KOPT-K1 (cell line): ENCODE data around the gene CHDH.

Source experiments
- H3K27ac ChIP-seq: fragments of 200-600 bp; sonication (generic); 2 replicates; pipeline ENCODE4 v1.5.1; 2016; ENCODE audit warnings: antibody characterized with exemption, mild to moderate bottlenecking, low read depth, low read length; ENCODE audit not compliant: poor library complexity, severe bottlenecking
- H3K36me3 ChIP-seq: fragments of 200-600 bp; sonication (generic); 2 replicates; pipeline ENCODE4 v1.5.1; 2017; ENCODE audit warnings: antibody characterized with exemption, mild to moderate bottlenecking, low read length, moderate library complexity; ENCODE audit not compliant: insufficient read depth
- H3K9me3 ChIP-seq: fragments of 200-600 bp; sonication (generic); 2 replicates; pipeline ENCODE4 v1.5.1; 2017; ENCODE audit warnings: antibody characterized with exemption, low read length, mild to moderate bottlenecking; ENCODE audit not compliant: insufficient read depth, poor library complexity, severe bottlenecking

Gene CHDH

GRCh38 chr3:53822331-53822741, 23.9 kb downstream of the CHDH start:
- no peaks in the 10 kb centered on the region for H3K36me3 ChIP-seq
- no peaks in the 10 kb centered on the region for H3K9me3 ChIP-seq
- no peak overlapping the region for H3K27ac ChIP-seq

- Histone ChIP-seq H3K36me3 (no peaks in the 10 kb centered on the region), H3K27ac (peak overlapping the region; percentile 6), H3K9me3 (no peaks in the 10 kb centered on the region)
These were observed 24.5 kb downstream of the CHDH start for GRCh38 chr3:53821631-53822121.

- no peak overlapping the region for H3K27ac ChIP-seq
- H3K36me3 ChIP-seq, result no peaks in the 10 kb centered on the region
- H3K9me3 ChIP-seq, result no peaks in the 10 kb centered on the region
These were observed 25.3 kb downstream of the CHDH start for GRCh38 chr3:53820756-53821580.

GRCh38 chr3:53820084-53820483, 26.1 kb downstream of the CHDH start:
- Histone ChIP-seq H3K36me3 (no peaks in the 10 kb centered on the region), H3K27ac (no peak overlapping the region), H3K9me3 (no peaks in the 10 kb centered on the region)

GRCh38 chr3:53819163-53819868, 26.9 kb downstream of the CHDH start:
- H3K27ac ChIP-seq, result peak overlapping the region; percentile 52
- H3K9me3 ChIP-seq, result no peaks in the 10 kb centered on the region
- H3K36me3 ChIP-seq, result no peaks in the 10 kb centered on the region

GRCh38 chr3:53818221-53819162, 27.7 kb downstream of the CHDH start:
- no peaks in the 10 kb centered on the region for H3K36me3 ChIP-seq
- no peaks in the 10 kb centered on the region for H3K9me3 ChIP-seq
- peak overlapping the region; percentile 52 for H3K27ac ChIP-seq

- H3K36me3 ChIP-seq, result no peaks in the 10 kb centered on the region
- H3K27ac ChIP-seq, result peak overlapping the region; percentile 52
- H3K9me3 ChIP-seq, result no peaks in the 10 kb centered on the region
These were observed 28.4 kb downstream of the CHDH start for GRCh38 chr3:53817809-53818208.

GRCh38 chr3:53817211-53817610, 29.0 kb downstream of the CHDH start:
- H3K27ac ChIP-seq, result no peak overlapping the region
- H3K9me3 ChIP-seq, result no peaks in the 10 kb centered on the region
- no peaks in the 10 kb centered on the region for H3K36me3 ChIP-seq

GRCh38 chr3:53816425-53816824, 29.8 kb downstream of the CHDH start:
- Histone ChIP-seq H3K9me3 (no peaks in the 10 kb centered on the region), H3K27ac (peak overlapping the region; percentile 1), H3K36me3 (no peaks in the 10 kb centered on the region)

- H3K36me3 ChIP-seq, result no peaks in the 10 kb centered on the region
- H3K9me3 ChIP-seq, result no peaks in the 10 kb centered on the region
- H3K27ac ChIP-seq, result no peak overlapping the region
These were observed 30.6 kb downstream of the CHDH start for GRCh38 chr3:53815651-53816050.

- Histone ChIP-seq H3K36me3 (no peaks in the 10 kb centered on the region), H3K27ac (no peak overlapping the region), H3K9me3 (no peaks in the 10 kb centered on the region)
These were observed 31.2 kb downstream of the CHDH start for GRCh38 chr3:53815067-53815466.

- H3K27ac ChIP-seq, result no peak overlapping the region
- H3K9me3 ChIP-seq, result no peaks in the 10 kb centered on the region
- no peaks in the 10 kb centered on the region for H3K36me3 ChIP-seq
These were observed 32.3 kb downstream of the CHDH start for GRCh38 chr3:53813876-53814275.

GRCh38 chr3:53813229-53813628, 33.0 kb downstream of the CHDH start:
- Histone ChIP-seq H3K9me3 (no peaks in the 10 kb centered on the region), H3K27ac (no peak overlapping the region), H3K36me3 (no peaks in the 10 kb centered on the region)

- Histone ChIP-seq H3K9me3 (no peaks in the 10 kb centered on the region), H3K36me3 (no peaks in the 10 kb centered on the region), H3K27ac (no peak overlapping the region)
These were observed 33.8 kb downstream of the CHDH start for GRCh38 chr3:53812434-53812833.
